Caco-2 (cell line): Measurements from ENCODE around the gene AWAT2. TPM values are rescaled to one million over a fixed set of nuclear protein-coding genes. Genes with fewer than 3 reads are reported as not detected.

Experiments used
- BruUV-seq: library from RNA; stranded (reverse); fragments of 400-500 nt; replicated peaks from 2 replicates; lab custom pipeline; 2021; lab: Mats Ljungman, UMichigan
- CTCF ChIA-PET: fragments of 300-600 bp; sonication (Branson Sonifier 250); formaldehyde crosslinking; loops from one replicate; lab custom pipeline; 2022; ENCODE audit warnings: antibody characterized with exemption; lab: Charles Lee
- POLR2A ChIA-PET: fragments of 300-600 bp; sonication (Branson Sonifier 250); formaldehyde crosslinking; loops from one replicate; lab custom pipeline; 2022; ENCODE audit warnings: antibody characterized with exemption; lab: Charles Lee
- DNase-seq, 2 experiments: peaks; one replicate each; pipeline versions ENCODE4 v3.0.0 to v3.0.0-alpha.2; 2020 to 2022
- H3K27me3 ChIP-seq: replicated peaks from 2 replicates; pipeline ENCODE4 v1.6.0; 2011; ENCODE audit warnings: low read length; ENCODE audit not compliant: control insufficient read depth, insufficient read depth
- H3K36me3 ChIP-seq: 2 replicates; pipeline ENCODE4 v1.5.1; 2011; ENCODE audit warnings: low read length; ENCODE audit not compliant: control insufficient read depth, insufficient read depth
- H3K4me1 ChIP-seq: fragments of 250-450 bp; sonication (Bioruptor Pico); 2 replicates; pipeline ENCODE4 v1.5.1; 2020; ENCODE audit warnings: mild to moderate bottlenecking
- H3K4me3 ChIP-seq: 2 replicates; pipeline ENCODE4 v1.5.1; 2011; ENCODE audit warnings: low read depth, mild to moderate bottlenecking, control low read depth, low read length
- H3K9me3 ChIP-seq: fragments of 250-450 bp; sonication (Bioruptor Pico); 2 replicates; pipeline ENCODE4 v1.5.1; 2020; ENCODE audit warnings: mild to moderate bottlenecking, moderate library complexity
- H3K27ac Mint-ChIP-seq: one replicate; pipeline ENCODE4 v1.8.0; 2022; ENCODE audit warnings: mixed read lengths; ENCODE audit not compliant: unreplicated experiment
- H3K27me3 Mint-ChIP-seq: one replicate; pipeline ENCODE4 v1.8.0; 2022; ENCODE audit warnings: mixed read lengths; ENCODE audit not compliant: insufficient read depth, unreplicated experiment
- H3K36me3 Mint-ChIP-seq: one replicate; pipeline ENCODE4 v1.8.0; 2022; ENCODE audit warnings: mild to moderate bottlenecking, mixed read lengths; ENCODE audit not compliant: insufficient read depth, unreplicated experiment
- H3K4me1 Mint-ChIP-seq: one replicate; pipeline ENCODE4 v1.8.0; 2022; ENCODE audit warnings: low read depth, mixed read lengths; ENCODE audit not compliant: unreplicated experiment
- H3K4me3 Mint-ChIP-seq: one replicate; pipeline ENCODE4 v1.8.0; 2022; ENCODE audit warnings: mild to moderate bottlenecking, moderate library complexity, mixed read lengths; ENCODE audit not compliant: unreplicated experiment
- H3K9me3 Mint-ChIP-seq: one replicate; pipeline ENCODE4 v1.8.0; 2022; ENCODE audit warnings: mixed read lengths; ENCODE audit not compliant: unreplicated experiment
- CTCF ChIP-seq, 2 experiments: fragments of 200-600 bp in 1 of 2; IDR thresholded peaks; 1 replicate in 1 of 2; 2 replicates in 1 of 2; pipeline versions ENCODE4 v1.5.1 to v1.8.0; 2011 to 2022; ENCODE audit warnings: antibody characterized with exemption in 1 of 2, control low read depth in 1 of 2, inconsistent platforms in 1 of 2, low read depth in 1 of 2, low read length in 1 of 2, mild to moderate bottlenecking in 1 of 2, moderate library complexity in 1 of 2; ENCODE audit not compliant: insufficient read depth in 1 of 2, severe bottlenecking in 1 of 2, unreplicated experiment in 1 of 2
- intact Hi-C: fragments of 100-400 bp; cut with micrococcal nuclease; formaldehyde crosslinking; loops from one replicate; pipeline ENCODE4 v1.10.0; 2022; ENCODE audit not compliant: unreplicated experiment
- total RNA-seq: library from RNA; stranded (reverse); gene quantifications from 2 replicates; pipeline ENCODE4 v1.2.3, GENCODE V29; 2022

Gene AWAT2
- total RNA-seq, 1 experiment from 2014 or later, result not detected

- TF ChIP-seq CTCF (IDR thresholded peaks at IDR 0.05; ENCODE audit: insufficient read depth in 1 of 2, low read depth in 1 of 2, low read length in 1 of 2, severe bottlenecking in 1 of 2, unreplicated experiment in 1 of 2), result no peak
- no peak for DNase-seq
- Mint-ChIP-seq H3K4me1 (no peaks in the 10 kb centered on the region), H3K9me3 (no peaks in the 10 kb centered on the region), H3K27me3 (no peaks in the 10 kb centered on the region), H3K4me3 (no peak overlapping the region), H3K36me3 (no peaks in the 10 kb centered on the region), H3K27ac (no peak overlapping the region)
- H3K27me3 ChIP-seq, result no peaks in the 10 kb centered on the region
- intact Hi-C loops, result no loop called here
- H3K4me1 ChIP-seq, result no peaks in the 10 kb centered on the region
- no TSS peak for BruUV-seq
- no peak overlapping the region for H3K4me3 ChIP-seq
- no peaks in the 10 kb centered on the region for H3K36me3 ChIP-seq
- ChIA-PET CTCF (no interaction called here), POLR2A (no interaction called here)
- no peaks in the 10 kb centered on the region for H3K9me3 ChIP-seq
Observed at GRCh38 chrX:70026112-70026850, 23.5 kb downstream of the AWAT2 start.

GRCh38 chrX:70025464-70025863 lies 24.3 kb downstream of the AWAT2 start:
- no peak for TF ChIP-seq CTCF (IDR thresholded peaks at IDR 0.05; ENCODE audit: insufficient read depth in 1 of 2, low read depth in 1 of 2, low read length in 1 of 2, severe bottlenecking in 1 of 2, unreplicated experiment in 1 of 2)
- Mint-ChIP-seq H3K27ac (no peak overlapping the region), H3K27me3 (no peaks in the 10 kb centered on the region), H3K4me3 (no peak overlapping the region), H3K36me3 (no peaks in the 10 kb centered on the region), H3K9me3 (no peaks in the 10 kb centered on the region), H3K4me1 (no peaks in the 10 kb centered on the region)
- intact Hi-C loops, result no loop called here
- ChIA-PET POLR2A (no interaction called here), CTCF (no interaction called here)
- H3K36me3 ChIP-seq, result no peaks in the 10 kb centered on the region
- BruUV-seq, result no TSS peak
- no peaks in the 10 kb centered on the region for H3K9me3 ChIP-seq
- H3K4me3 ChIP-seq, result no peak overlapping the region
- H3K27me3 ChIP-seq, result no peaks in the 10 kb centered on the region
- H3K4me1 ChIP-seq, result no peaks in the 10 kb centered on the region
- DNase-seq, result no peak

- POLR2A ChIA-PET, result no interaction called here
- H3K9me3 ChIP-seq, result no peaks in the 10 kb centered on the region
- no peak overlapping the region for H3K4me3 ChIP-seq
- intact Hi-C loops, result no loop called here
- no peaks in the 10 kb centered on the region for H3K4me1 ChIP-seq
- Mint-ChIP-seq H3K36me3 (no peaks in the 10 kb centered on the region), H3K4me1 (no peaks in the 10 kb centered on the region), H3K9me3 (no peaks in the 10 kb centered on the region), H3K4me3 (no peak overlapping the region), H3K27ac (no peak overlapping the region), H3K27me3 (no peaks in the 10 kb centered on the region)
- CTCF ChIA-PET, result no interaction called here
- BruUV-seq, result no TSS peak
- no peak for DNase-seq
- H3K36me3 ChIP-seq, result no peaks in the 10 kb centered on the region
- H3K27me3 ChIP-seq, result no peaks in the 10 kb centered on the region
- no peak for TF ChIP-seq CTCF (IDR thresholded peaks at IDR 0.05; ENCODE audit: insufficient read depth in 1 of 2, low read depth in 1 of 2, low read length in 1 of 2, severe bottlenecking in 1 of 2, unreplicated experiment in 1 of 2)
Observed at GRCh38 chrX:70022616-70023015, 27.1 kb downstream of the AWAT2 start.
